Retina (tissue), 1 donor: ENCODE measurements around the gene DGAT2.
A peak's percentile ranks its signal among the peaks of the same experiment; 100 is the strongest.
"Not testable (repeated sequence)": the region's sequence is repeated elsewhere in the genome, so short reads cannot be mapped to it uniquely, and the experiment has no call there.

Experiments
- DNase-seq: peaks from one replicate; pipeline ENCODE4 v3.0.0-alpha.2; 2016

The DGAT2 gene, protein sequence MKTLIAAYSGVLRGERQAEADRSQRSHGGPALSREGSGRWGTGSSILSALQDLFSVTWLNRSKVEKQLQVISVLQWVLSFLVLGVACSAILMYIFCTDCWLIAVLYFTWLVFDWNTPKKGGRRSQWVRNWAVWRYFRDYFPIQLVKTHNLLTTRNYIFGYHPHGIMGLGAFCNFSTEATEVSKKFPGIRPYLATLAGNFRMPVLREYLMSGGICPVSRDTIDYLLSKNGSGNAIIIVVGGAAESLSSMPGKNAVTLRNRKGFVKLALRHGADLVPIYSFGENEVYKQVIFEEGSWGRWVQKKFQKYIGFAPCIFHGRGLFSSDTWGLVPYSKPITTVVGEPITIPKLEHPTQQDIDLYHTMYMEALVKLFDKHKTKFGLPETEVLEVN

DNA sequence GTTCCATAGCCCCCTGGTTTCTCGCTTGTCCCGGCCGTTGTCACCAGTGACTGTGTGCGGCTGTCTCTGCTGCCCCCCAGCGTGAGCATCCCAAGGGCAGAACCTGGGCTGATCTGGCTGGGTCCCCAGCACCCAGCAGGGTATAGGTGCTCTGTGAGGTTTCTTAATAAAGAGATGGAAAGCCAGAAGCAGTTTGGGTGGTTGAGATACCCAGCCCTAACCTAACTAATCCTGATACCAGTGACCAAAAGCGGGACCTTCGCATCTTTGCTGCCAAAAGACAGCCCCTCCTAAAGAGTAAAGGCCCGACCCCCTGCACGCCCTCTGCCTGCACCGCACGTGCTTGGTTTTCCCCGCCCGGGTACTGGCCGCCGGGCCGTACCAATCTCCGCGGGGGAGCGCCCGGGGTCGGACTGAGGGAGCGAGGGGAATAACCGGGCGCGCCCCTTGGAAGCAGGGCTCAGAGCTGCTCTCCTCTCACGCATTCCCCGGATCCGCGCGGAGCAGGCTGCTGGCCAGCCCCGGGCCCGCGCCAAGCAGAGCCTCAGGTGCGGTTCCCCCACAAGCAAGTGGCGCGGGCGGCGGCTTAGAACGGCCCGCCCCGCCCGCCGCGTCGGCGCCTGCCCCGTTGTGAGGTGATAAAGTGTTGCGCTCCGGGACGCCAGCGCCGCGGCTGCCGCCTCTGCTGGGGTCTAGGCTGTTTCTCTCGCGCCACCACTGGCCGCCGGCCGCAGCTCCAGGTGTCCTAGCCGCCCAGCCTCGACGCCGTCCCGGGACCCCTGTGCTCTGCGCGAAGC lies at the start of gene DGAT2:
Gene DGAT2 (plus strand): TSS at position 667 of the 797 bp plus-strand sequence. CDS start 214 bp downstream, outside the sequence.
- peak; percentile 93 for DNase-seq

- no peak for DNase-seq
Observed at GRCh38 chr11:75719340-75720239, 49.0 kb upstream of the DGAT2 start.

DNA sequence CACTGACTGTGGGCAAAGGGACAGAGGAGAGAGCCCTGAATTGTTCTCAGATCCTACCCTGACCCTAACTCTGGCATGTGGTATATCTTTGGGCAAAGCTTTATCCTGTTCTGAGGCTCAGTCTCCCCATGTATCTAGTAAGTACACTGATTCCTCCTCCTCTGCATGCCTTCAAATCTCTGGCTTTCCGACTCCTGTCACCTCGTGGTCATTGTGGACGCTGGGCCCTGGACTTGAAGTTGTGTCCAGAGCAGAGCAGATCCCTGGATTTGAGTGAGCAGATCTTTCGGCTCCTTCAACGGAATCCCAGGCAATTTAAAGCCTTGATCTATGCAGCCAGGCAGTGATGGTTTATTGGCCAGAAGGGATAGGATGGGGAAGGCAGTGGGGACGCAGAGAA lies 47.9 kb upstream of the DGAT2 start:
- DNase-seq, result no peak

DNA sequence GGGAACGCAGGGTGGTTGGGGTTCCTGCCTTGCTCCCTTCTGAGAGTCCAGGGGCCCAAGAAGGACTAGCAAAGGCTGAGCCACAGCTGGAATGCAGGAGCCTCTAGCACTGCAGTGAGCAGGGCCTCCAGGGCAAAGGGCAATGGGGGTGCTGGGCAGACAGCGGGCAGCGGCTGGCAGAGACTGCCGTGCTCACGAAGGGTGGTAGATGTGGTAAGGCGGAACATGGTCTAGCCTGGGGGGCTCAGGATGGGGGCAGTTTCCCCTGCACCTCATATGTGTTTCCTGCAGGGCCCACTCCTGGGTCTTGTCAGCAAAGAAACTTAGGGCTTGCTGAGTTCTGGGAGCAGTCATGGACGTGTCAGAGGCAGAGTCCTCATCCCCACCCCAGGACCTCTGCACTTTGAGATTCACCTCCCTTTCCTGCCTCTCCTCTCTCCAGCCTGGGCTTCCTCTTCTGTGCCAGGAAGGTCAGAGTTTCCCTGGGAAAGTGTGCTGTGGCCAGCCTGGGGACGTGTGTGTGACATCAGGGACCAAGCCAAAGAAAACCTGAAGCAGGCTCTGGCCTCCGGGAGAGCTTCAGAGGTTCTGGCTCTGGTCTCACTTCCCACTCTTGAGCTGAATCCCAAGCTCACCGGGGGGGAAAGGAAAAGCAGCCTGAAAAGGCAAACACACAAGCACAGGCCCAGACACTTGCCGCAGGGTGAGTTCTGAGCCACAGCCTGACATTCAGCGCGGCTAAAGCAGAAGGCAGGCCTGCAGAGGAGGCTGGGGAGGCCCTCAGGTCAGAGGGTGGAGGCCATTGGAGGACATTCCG lies 46.5 kb upstream of the DGAT2 start:
- DNase-seq, result no peak

DNA sequence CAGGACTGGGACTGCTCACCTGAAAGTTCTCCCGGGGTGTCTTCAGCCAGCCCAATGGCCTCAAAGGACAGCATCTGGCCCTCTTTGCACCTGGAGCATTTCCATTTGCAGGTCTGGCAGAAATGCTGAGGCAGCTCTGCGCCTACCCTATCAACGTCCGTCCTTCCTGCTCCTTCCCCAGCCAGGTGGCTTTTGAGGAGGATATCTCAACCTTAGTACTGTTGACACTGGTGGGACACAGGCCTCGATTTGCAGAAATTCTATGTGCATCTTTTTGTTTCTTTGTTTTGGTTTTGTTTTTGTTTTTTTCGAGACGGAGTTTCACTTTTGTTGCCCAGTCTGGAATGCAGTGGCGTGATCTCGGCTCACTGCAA lies 45.9 kb upstream of the DGAT2 start:
- no peak for DNase-seq

GRCh38 chr11:75725547-75726320 lies 42.8 kb upstream of the DGAT2 start:
- peak; percentile 27 for DNase-seq

- no peak for DNase-seq
Observed at GRCh38 chr11:75728992-75729391, 39.6 kb upstream of the DGAT2 start.

DNA sequence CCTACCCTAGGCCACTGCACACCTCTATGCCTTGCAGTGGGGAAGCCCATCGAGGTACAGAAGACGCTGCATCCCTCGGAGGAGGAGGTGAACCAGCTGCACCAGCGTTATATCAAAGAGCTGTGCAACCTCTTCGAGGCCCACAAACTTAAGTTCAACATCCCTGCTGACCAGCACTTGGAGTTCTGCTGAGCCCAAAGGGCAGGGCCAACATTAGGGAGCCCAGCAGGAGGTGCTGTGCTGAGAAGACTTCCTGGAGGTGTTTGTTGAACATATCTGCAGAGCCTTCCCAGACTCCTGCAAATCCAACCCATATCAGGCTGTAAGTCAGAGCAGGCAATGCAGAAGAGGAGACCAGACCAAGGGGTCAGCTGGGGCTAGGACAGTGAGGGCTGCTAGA lies 37.5 kb upstream of the DGAT2 start:
- no peak for DNase-seq

GRCh38 chr11:75733071-75733430 lies 35.5 kb upstream of the DGAT2 start:
- DNase-seq, result no peak

GRCh38 chr11:75733431-75734107 lies 35.0 kb upstream of the DGAT2 start:
- peak; percentile 63 for DNase-seq

DNA sequence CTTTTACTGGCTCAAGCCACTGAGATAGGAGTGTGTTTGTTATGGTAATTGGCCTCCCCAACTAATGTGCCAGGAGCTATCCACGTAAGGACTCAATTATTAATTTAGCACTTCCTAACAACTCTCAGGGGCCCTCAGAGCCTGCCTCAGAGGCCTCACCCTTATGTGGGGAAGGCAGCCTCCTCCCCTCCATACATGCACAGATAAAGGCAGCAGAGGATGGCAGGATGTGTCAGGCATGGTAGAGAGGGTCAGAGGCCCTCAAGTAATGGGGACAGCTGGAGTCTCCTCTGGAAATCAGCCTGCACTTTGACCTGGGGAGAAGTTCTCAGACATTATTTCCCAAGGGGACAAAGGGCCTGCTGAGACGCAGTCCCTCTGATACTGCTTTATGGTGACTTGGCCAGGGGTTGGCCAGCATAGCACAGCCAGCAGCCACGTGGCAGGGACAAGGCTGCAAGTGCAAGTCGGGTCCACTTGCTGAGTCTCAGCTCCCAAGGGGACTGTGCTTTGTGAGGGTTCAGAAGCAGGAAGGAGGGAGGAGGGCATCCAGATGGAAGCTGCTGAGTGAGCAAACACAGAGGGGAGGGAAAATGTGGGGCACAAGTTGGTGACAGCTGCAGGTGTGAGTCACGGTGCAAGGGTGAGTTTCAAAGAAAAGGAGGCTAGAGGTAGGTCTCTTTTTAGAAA lies 33.9 kb upstream of the DGAT2 start:
- DNase-seq, result no peak

GRCh38 chr11:75735181-75735845 lies 33.3 kb upstream of the DGAT2 start:
- DNase-seq, result no peak

- DNase-seq, result no peak
Observed at GRCh38 chr11:75737314-75737713, 31.3 kb upstream of the DGAT2 start.

GRCh38 chr11:75740681-75741080 lies 27.9 kb upstream of the DGAT2 start:
- no peak for DNase-seq

- not testable (repeated sequence) for DNase-seq
Observed at GRCh38 chr11:75743159-75743558, 25.4 kb upstream of the DGAT2 start.

GRCh38 chr11:75743711-75744563 lies 24.6 kb upstream of the DGAT2 start:
- no peak for DNase-seq

DNA sequence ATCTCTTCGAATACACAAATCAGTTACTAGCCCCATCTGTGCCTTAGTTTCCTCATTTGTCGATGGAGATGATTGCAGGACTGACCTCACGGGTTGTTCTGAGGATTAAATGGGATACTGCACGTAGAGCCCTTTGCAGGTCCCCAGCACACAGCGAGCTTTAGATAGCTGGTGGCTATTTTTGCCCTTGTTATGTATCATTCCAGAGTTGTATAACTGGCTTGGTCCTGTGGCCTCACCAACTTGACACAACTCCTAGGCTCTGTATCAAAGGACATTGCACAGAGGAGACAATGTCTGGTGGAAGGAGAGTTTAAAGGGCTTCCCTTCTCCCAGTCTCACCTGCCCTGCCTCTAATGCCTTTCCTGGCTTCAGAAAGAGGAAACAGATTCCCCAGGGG lies 22.8 kb upstream of the DGAT2 start:
- no peak for DNase-seq

DNA sequence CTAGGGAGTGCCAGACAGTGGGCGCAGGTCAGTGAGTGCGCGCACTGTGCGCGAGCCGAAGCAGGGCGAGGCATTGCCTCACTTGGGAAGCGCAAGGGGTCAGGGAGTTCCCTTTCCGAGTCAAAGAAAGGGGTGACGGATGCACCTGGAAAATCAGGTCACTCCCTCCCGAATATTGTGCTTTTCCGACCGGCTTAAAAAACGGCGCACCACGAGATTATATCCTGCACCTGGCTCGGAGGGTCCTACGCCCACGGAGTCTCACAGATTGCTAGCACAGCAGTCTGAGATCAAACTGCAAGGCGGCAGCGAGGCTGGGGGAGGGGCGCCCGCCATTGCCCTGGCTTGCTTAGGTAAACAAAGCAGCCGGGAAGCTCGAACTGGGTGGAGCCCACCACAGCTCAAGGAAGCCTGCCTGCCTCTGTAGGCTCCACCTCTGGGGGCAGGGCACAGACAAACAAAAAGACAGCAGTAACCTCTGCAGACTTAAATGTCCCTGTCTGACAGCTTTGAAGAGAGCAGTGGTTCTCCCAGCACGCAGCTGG lies 19.8 kb upstream of the DGAT2 start:
- DNase-seq, result not testable (repeated sequence)
